A549 treated with GW870086 at 1 μM for 4 hours (cell line): Measurements from ENCODE around the gene ZNF17. TPM values are rescaled to one million over a fixed set of nuclear protein-coding genes. Genes with fewer than 3 reads are reported as not detected.

Experiments
- total RNA-seq: library from RNA; stranded (reverse); fragments of 200-300 nt; extraction: Qiagen RNA extraction; gene quantifications from 5 replicates; pipeline ENCODE4 v1.2.3, GENCODE V29; 2022; ENCODE audit warnings: low read depth

Gene ZNF17
- total RNA-seq, result 4.0 to 7.4 TPM (median 4.9 TPM) in 5 replicates

GRCh38 chr19:57410877-57411671, at the start of gene ZNF17:
ZNF17 (plus strand) TSS chr19:57411161; CDS start chr19:57413616, 2,455 bp downstream.

GRCh38 chr19:57362997-57363687, 47.8 kb upstream of the ZNF17 start, which contains the start of the genes TRAPPC2B and ZNF547:
TRAPPC2B (plus strand) TSS chr19:57363551; CDS start chr19:57364834, 1,283 bp downstream.
ZNF547 (plus strand) TSS chr19:57363551; CDS start chr19:57368556, 5,005 bp downstream.

GRCh38 chr19:57389730-57390598, 21.0 kb upstream of the ZNF17 start, which contains the start of gene ZNF548:
ZNF548 (plus strand) TSS chr19:57389854; CDS start chr19:57390100, 246 bp downstream.

GRCh38 chr19:57435062-57435978, 24.4 kb downstream of the ZNF17 start, which contains the start of gene ZNF749:
ZNF749 (plus strand) TSS chr19:57435325; CDS start chr19:57435579, 254 bp downstream.

Other genes with a start within 250 kb of the ZNF17 start
- not detected in 5 replicates for gene DUXA, start 243.7 kb upstream of the ZNF17 start, total RNA-seq
- gene ZNF264, start 219.7 kb upstream of the ZNF17 start, total RNA-seq, result 6.8 to 9.0 TPM (median 7.4 TPM) in 5 replicates
- 0.23 to 0.73 TPM (median 0.37 TPM) in 5 replicates for gene AURKC, start 180.1 kb upstream of the ZNF17 start, total RNA-seq
- gene ZNF805, start 170.5 kb upstream of the ZNF17 start, total RNA-seq, result 1.2 to 2.4 TPM (median 2.0 TPM) in 5 replicates
- 0.89 to 1.2 TPM (median 0.96 TPM) in 5 replicates for gene ZNF460, start 130.7 kb upstream of the ZNF17 start, total RNA-seq
- gene ZNF543, start 90.7 kb upstream of the ZNF17 start, total RNA-seq, result 0.78 to 1.7 TPM (median 1.4 TPM) in 5 replicates
- 2.0 to 2.5 TPM (median 2.3 TPM) in 5 replicates for gene ZNF304, start 59.9 kb upstream of the ZNF17 start, total RNA-seq
- 15.8 to 18.0 TPM (median 16.3 TPM) in 5 replicates for gene TRAPPC2B, start 47.6 kb upstream of the ZNF17 start, total RNA-seq
- gene ZNF547, start 47.6 kb upstream of the ZNF17 start, total RNA-seq, result 1.4 to 2.2 TPM (median 1.7 TPM) in 5 replicates
- gene ZNF548, start 21.3 kb upstream of the ZNF17 start, total RNA-seq, result 2.2 to 4.6 TPM (median 3.9 TPM) in 5 replicates
- gene ZNF749, start 24.2 kb downstream of the ZNF17 start, total RNA-seq, result 14.1 to 17.2 TPM (median 14.4 TPM) in 5 replicates
- 0.08 to 0.10 TPM in 2 of 5 replicates, not detected in the others for gene VN1R1, start 46.0 kb downstream of the ZNF17 start, total RNA-seq
- gene ZNF772, start 66.4 kb downstream of the ZNF17 start, total RNA-seq, result 0.58 to 1.8 TPM (median 1.5 TPM) in 5 replicates
- gene ZNF419, start 76.6 kb downstream of the ZNF17 start, total RNA-seq, result 5.6 to 9.9 TPM (median 6.5 TPM) in 5 replicates
- gene ZNF773, start 88.8 kb downstream of the ZNF17 start, total RNA-seq, result 3.6 to 5.6 TPM (median 5.5 TPM) in 5 replicates
- gene ZNF549, start 116.2 kb downstream of the ZNF17 start, total RNA-seq, result 1.5 to 2.1 TPM (median 1.8 TPM) in 5 replicates
- 3.0 to 4.3 TPM (median 3.8 TPM) in 5 replicates for gene ZNF550, start 148.7 kb downstream of the ZNF17 start, total RNA-seq
- gene ZNF416, start 167.8 kb downstream of the ZNF17 start, total RNA-seq, result 3.4 to 5.5 TPM (median 4.7 TPM) in 5 replicates
- gene ZIK1, start 173.0 kb downstream of the ZNF17 start, total RNA-seq, result not detected in 5 replicates
- 4.2 to 5.6 TPM (median 4.8 TPM) in 5 replicates for gene ZNF530, start 188.7 kb downstream of the ZNF17 start, total RNA-seq
- 8.8 to 12.1 TPM (median 9.3 TPM) in 5 replicates for gene ZNF134, start 203.1 kb downstream of the ZNF17 start, total RNA-seq
- gene ZNF211, start 222.0 kb downstream of the ZNF17 start, total RNA-seq, result 5.1 to 6.8 TPM (median 6.0 TPM) in 5 replicates